Measurements from ENCODE around the gene CEP68.

GRCh38 chr2:65101071-65101470 lies 44.9 kb downstream of the CEP68 start:
- TF ChIP-seq POLR2A (IDR thresholded peaks at IDR 0.05) (no peak), CTCF (IDR thresholded peaks at IDR 0.05) (no peak)
